MM.1S (cell line): ENCODE measurements around the gene CHFR.

Source experiments
- CTCF ChIP-seq: fragments of 300-600 bp; sonication (generic); IDR thresholded peaks from 2 replicates; pipeline ENCODE4 v1.5.1; 2016; ENCODE audit warnings: antibody characterized with exemption, low read length, mixed read lengths
- EZH2 ChIP-seq: fragments of 300-600 bp; sonication (generic); optimal IDR thresholded peaks from 2 replicates; pipeline ENCODE3; 2017; ENCODE audit warnings: low read depth, mild to moderate bottlenecking, antibody characterized with exemption, low read length, mixed read lengths

GRCh38 chr12:132886529-132887477, 602 bp downstream of the CHFR start:
- no peak for TF ChIP-seq EZH2
- TF ChIP-seq CTCF, result no peak
